Measurements from ENCODE around the gene MAN2A1. TPM values are rescaled to one million over a fixed set of nuclear protein-coding genes. Genes with fewer than 3 reads are reported as not detected.

The MAN2A1 gene
- total RNA-seq, 1 experiment from 2014 or later, result 21.8 TPM

DNA sequence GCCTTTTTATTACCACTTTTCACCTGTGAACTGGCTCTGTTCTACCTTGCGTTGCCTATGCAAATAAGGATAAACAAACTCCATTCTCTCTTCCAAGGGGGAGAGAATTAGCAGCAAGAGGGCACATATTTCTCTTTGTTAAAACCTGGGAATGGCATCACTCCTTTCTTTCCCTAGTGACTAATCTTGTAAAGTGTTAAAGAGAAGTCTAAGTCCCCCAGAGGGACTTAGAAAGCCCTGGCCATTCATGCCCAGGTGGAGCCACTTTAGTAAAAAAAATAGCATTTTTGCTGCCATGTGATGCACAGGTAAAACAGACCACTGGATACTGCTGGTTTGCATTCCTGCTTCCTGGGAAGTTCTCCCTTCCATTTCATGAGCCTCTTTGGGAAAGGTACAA, 148.4 kb downstream of the MAN2A1 start:
- Histone ChIP-seq H2AFZ (ENCODE audit: low read length) (no peak overlapping the region), H3K9me3 (ENCODE audit: low read length) (no peaks in the 10 kb centered on the region), H3K4me2 (ENCODE audit: low read length) (no peak overlapping the region), H3K9ac (ENCODE audit: low read length) (no peak overlapping the region), H3K27me3 (ENCODE audit: low read length) (no peaks in the 10 kb centered on the region), H3K27ac (ENCODE audit: low read length) (no peak overlapping the region), H4K20me1 (ENCODE audit: low read length) (no peaks in the 10 kb centered on the region), H3F3A (ENCODE audit: low read length, unreplicated experiment) (no peaks in the 10 kb centered on the region), H3K9me2 (replicated peaks; ENCODE audit: low read length) (no peaks in the 10 kb centered on the region), H3K4me1 (ENCODE audit: insufficient read depth, low read length) (no peaks in the 10 kb centered on the region), H3K79me2 (ENCODE audit: low read length) (no peaks in the 10 kb centered on the region), H3K36me3 (ENCODE audit: low read depth, low read length) (no peaks in the 10 kb centered on the region), H3K4me3 (ENCODE audit: low read length) (no peak overlapping the region)
- POLR2A ChIA-PET (ENCODE audit: unreplicated experiment), result no interaction called here
- CTCF ChIA-PET, result no interaction called here
- TF ChIP-seq EZH2phosphoT487 (IDR thresholded peaks at IDR 0.05; ENCODE audit: borderline replicate concordance, low read length), result no peak
- TF ChIP-seq EZH2 (IDR thresholded peaks at IDR 0.05; ENCODE audit: low read length, unreplicated experiment), result no peak
- TF ChIP-seq, protein P1, sequence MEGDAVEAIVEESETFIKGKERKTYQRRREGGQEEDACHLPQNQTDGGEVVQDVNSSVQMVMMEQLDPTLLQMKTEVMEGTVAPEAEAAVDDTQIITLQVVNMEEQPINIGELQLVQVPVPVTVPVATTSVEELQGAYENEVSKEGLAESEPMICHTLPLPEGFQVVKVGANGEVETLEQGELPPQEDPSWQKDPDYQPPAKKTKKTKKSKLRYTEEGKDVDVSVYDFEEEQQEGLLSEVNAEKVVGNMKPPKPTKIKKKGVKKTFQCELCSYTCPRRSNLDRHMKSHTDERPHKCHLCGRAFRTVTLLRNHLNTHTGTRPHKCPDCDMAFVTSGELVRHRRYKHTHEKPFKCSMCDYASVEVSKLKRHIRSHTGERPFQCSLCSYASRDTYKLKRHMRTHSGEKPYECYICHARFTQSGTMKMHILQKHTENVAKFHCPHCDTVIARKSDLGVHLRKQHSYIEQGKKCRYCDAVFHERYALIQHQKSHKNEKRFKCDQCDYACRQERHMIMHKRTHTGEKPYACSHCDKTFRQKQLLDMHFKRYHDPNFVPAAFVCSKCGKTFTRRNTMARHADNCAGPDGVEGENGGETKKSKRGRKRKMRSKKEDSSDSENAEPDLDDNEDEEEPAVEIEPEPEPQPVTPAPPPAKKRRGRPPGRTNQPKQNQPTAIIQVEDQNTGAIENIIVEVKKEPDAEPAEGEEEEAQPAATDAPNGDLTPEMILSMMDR (conservative IDR thresholded peaks at IDR 0.05; ENCODE audit: low read depth, low read length), result no peak
- intact Hi-C loops (cut with micrococcal nuclease), result no loop called here
- ATAC-seq, result no peak
- no TSS peak for BruUV-seq (replicated peaks)
- DNase-seq, result no peak

DNA sequence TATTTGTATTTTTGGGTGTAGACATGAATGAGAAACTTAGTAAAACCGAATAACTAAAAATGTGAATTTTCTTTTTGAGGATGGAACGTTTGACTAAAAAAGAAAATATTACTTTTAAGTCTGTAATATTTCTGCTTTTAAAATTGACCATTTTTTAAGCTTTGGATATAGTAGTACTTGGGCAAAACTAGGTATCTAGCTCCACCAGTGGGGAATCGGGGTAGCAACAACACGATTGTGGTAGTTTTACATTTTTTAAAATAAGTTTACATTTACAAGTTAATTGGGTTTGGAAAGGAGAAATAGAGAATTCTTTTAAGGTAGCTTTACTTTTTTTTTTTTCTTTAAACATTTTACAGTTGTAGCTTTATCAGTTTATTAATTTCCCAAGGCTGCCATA, 154.4 kb downstream of the MAN2A1 start:
- H4K20me1 ChIP-seq (ENCODE audit: low read length), result no peaks in the 10 kb centered on the region
- ATAC-seq (peak; percentile 56), DNase-seq (peak; percentile 55)
- no peaks in the 10 kb centered on the region for H3K9me2 ChIP-seq (replicated peaks; ENCODE audit: low read length)
- no TSS peak for BruUV-seq (replicated peaks)
- TF ChIP-seq EZH2 (IDR thresholded peaks at IDR 0.05; ENCODE audit: low read length, unreplicated experiment) (no peak), EZH2phosphoT487 (IDR thresholded peaks at IDR 0.05; ENCODE audit: borderline replicate concordance, low read length) (no peak)
- TF ChIP-seq, protein P1 (conservative IDR thresholded peaks at IDR 0.05; ENCODE audit: low read depth, low read length), result peak; percentile 79
- no peak overlapping the region for H3K4me2 ChIP-seq (ENCODE audit: low read length)
- H3K4me1 ChIP-seq (ENCODE audit: insufficient read depth, low read length), result peaks cover 7% of the 10 kb centered on the region
- POLR2A ChIA-PET (ENCODE audit: unreplicated experiment), result interaction anchor here (0.6 kb wide), 1 partner anchor 1667 kb away, joined by 3 read pairs; no protein-coding TSS in a partner anchor
- CTCF ChIA-PET, result interaction anchor here (0.7 kb wide), 3 partner anchors 151 to 727 kb away, joined by 3 read pairs; no protein-coding TSS in a partner anchor
- H2AFZ ChIP-seq (ENCODE audit: low read length), result no peak overlapping the region
- H3K27me3 ChIP-seq (ENCODE audit: low read length), result no peaks in the 10 kb centered on the region
- H3K27ac ChIP-seq (ENCODE audit: low read length), result no peak overlapping the region
- H3K9ac ChIP-seq (ENCODE audit: low read length), result no peak overlapping the region
- intact Hi-C loops (cut with micrococcal nuclease), result loop anchor here (1.0 to 10.0 kb wide), 3 partner anchors 153 to 1322 kb away; no protein-coding TSS in a partner anchor
- no peaks in the 10 kb centered on the region for H3K79me2 ChIP-seq (ENCODE audit: low read length)
- no peaks in the 10 kb centered on the region for H3F3A ChIP-seq (ENCODE audit: low read length, unreplicated experiment)
- no peak overlapping the region for H3K4me3 ChIP-seq (ENCODE audit: low read length)
- no peaks in the 10 kb centered on the region for H3K9me3 ChIP-seq (ENCODE audit: low read length)
- no peaks in the 10 kb centered on the region for H3K36me3 ChIP-seq (ENCODE audit: low read depth, low read length)

DNA sequence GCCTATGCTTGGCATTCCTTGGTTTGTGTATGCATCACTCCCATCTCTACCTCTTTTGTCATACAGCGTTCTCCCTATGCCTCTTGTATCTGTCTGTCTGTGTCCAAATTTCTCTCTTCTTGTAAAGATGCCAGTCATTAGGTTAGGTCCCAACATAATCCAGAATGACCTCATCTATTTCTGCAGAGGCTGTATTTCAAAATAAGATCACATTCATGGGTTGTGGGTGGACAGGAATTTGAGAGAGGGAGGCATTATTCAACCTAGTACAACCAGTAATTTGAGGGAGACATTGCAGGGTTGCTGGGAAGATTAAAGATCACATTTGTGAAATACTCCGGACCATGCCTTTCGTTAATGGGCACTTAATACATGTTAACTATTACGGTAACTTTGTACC, 155.0 kb downstream of the MAN2A1 start:
- no peak overlapping the region for H2AFZ ChIP-seq (ENCODE audit: low read length)
- H3K79me2 ChIP-seq (ENCODE audit: low read length), result no peaks in the 10 kb centered on the region
- no peak overlapping the region for H3K27ac ChIP-seq (ENCODE audit: low read length)
- no peak overlapping the region for H3K9ac ChIP-seq (ENCODE audit: low read length)
- H3K27me3 ChIP-seq (ENCODE audit: low read length), result no peaks in the 10 kb centered on the region
- H3K4me2 ChIP-seq (ENCODE audit: low read length), result no peak overlapping the region
- H3K9me2 ChIP-seq (replicated peaks; ENCODE audit: low read length), result no peaks in the 10 kb centered on the region
- ChIA-PET POLR2A (ENCODE audit: unreplicated experiment) (no interaction called here), CTCF (no interaction called here)
- no peak overlapping the region for H3K4me3 ChIP-seq (ENCODE audit: low read length)
- no peak for TF ChIP-seq EZH2 (IDR thresholded peaks at IDR 0.05; ENCODE audit: low read length, unreplicated experiment)
- TF ChIP-seq, protein P1 (conservative IDR thresholded peaks at IDR 0.05; ENCODE audit: low read depth, low read length), result no peak
- no peak for TF ChIP-seq EZH2phosphoT487 (IDR thresholded peaks at IDR 0.05; ENCODE audit: borderline replicate concordance, low read length)
- DNase-seq, result peak; percentile 22
- H3K9me3 ChIP-seq (ENCODE audit: low read length), result no peaks in the 10 kb centered on the region
- BruUV-seq (replicated peaks), result no TSS peak
- ATAC-seq, result no peak
- H4K20me1 ChIP-seq (ENCODE audit: low read length), result no peaks in the 10 kb centered on the region
- intact Hi-C loops (cut with micrococcal nuclease), result loop anchor here (1.0 to 10.0 kb wide), 3 partner anchors 153 to 1322 kb away; no protein-coding TSS in a partner anchor
- H3K36me3 ChIP-seq (ENCODE audit: low read depth, low read length), result no peaks in the 10 kb centered on the region
- H3K4me1 ChIP-seq (ENCODE audit: insufficient read depth, low read length), result peaks cover 7% of the 10 kb centered on the region
- no peaks in the 10 kb centered on the region for H3F3A ChIP-seq (ENCODE audit: low read length, unreplicated experiment)
